ENCODE results near the gene MCU. TPM values are rescaled to one million over a fixed set of nuclear protein-coding genes. Genes with fewer than 3 reads are reported as not detected.
A peak's percentile ranks its signal among the peaks of the same experiment; 100 is the strongest.
"Not testable (repeated sequence)": the region's sequence is repeated elsewhere in the genome, so short reads cannot be mapped to it uniquely, and the experiment has no call there.

The MCU gene, protein sequence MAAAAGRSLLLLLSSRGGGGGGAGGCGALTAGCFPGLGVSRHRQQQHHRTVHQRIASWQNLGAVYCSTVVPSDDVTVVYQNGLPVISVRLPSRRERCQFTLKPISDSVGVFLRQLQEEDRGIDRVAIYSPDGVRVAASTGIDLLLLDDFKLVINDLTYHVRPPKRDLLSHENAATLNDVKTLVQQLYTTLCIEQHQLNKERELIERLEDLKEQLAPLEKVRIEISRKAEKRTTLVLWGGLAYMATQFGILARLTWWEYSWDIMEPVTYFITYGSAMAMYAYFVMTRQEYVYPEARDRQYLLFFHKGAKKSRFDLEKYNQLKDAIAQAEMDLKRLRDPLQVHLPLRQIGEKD
- 44.7 TPM for total RNA-seq

DNA sequence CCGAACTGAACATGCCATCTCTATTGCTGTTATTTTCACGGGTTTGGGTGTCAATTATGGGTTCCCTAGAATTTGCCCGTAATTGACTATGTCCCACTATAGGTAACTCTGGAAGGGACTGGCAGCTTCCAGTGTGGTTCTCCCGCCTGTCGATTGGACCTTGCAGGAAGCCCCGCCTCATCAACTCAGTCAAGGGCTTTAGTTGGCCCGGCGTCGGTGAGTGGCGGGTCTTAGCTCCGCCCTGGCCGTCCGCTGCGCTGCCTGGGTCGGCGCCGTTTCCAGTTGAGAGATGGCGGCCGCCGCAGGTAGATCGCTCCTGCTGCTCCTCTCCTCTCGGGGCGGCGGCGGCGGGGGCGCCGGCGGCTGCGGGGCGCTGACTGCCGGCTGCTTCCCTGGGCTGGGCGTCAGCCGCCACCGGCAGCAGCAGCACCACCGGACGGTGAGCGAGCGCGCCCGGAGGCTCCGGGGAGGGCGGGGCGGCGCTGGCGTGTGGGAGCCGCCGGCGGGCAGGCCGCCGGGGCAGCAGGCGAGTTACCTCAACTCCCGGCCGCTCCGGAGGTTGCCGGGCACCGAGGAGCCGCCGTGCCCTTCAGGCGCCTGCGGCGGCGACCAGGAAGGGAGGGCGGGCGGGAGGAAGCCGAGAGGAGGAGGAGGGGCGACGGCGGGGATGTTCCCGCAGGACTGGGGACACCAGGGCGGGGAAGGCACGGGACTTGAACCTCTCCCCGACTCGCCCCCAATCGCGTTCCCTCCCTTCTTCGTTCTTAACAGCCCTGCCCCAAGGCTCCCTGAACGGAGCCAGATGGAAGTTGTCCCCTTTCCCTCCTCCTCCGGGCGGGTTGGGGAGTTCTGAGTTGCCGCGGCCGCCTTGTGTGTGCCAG is at the start of gene MCU:
TSS of gene MCU (plus strand) at position 281 of the 881 bp plus-strand sequence. CDS start at position 290, 9 bp downstream.
- peak within 1 kb of the TSS; percentile 92 for H3K27ac ChIP-seq
- TF ChIP-seq, protein P1, sequence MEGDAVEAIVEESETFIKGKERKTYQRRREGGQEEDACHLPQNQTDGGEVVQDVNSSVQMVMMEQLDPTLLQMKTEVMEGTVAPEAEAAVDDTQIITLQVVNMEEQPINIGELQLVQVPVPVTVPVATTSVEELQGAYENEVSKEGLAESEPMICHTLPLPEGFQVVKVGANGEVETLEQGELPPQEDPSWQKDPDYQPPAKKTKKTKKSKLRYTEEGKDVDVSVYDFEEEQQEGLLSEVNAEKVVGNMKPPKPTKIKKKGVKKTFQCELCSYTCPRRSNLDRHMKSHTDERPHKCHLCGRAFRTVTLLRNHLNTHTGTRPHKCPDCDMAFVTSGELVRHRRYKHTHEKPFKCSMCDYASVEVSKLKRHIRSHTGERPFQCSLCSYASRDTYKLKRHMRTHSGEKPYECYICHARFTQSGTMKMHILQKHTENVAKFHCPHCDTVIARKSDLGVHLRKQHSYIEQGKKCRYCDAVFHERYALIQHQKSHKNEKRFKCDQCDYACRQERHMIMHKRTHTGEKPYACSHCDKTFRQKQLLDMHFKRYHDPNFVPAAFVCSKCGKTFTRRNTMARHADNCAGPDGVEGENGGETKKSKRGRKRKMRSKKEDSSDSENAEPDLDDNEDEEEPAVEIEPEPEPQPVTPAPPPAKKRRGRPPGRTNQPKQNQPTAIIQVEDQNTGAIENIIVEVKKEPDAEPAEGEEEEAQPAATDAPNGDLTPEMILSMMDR (IDR thresholded peaks at IDR 0.05) = no peak
- TF ChIP-seq POLR2AphosphoS5 (IDR thresholded peaks at IDR 0.05; ENCODE audit: insufficient read depth in 1 of 2, low read depth in 1 of 2) = peak; percentile 75 to 80
- TF ChIP-seq POLR2A (IDR thresholded peaks at IDR 0.05) = peak; percentile 57 to 79
- H3K36me3 ChIP-seq = no peaks in the 10 kb centered on the region
- intact Hi-C loops (cut with DNase I) = no loop called here
- no peaks in the 10 kb centered on the region for H3K27me3 ChIP-seq
- H3K4me3 ChIP-seq = peak within 1 kb of the TSS; percentile 79 to 85
- H3K4me1 ChIP-seq = peaks cover 36% of the 10 kb centered on the region
- H3K9me3 ChIP-seq = no peaks in the 10 kb centered on the region
- DNase-seq (ENCODE audit: extremely low spot score in 2 of 2) = peak; percentile 93 to 96

DNA sequence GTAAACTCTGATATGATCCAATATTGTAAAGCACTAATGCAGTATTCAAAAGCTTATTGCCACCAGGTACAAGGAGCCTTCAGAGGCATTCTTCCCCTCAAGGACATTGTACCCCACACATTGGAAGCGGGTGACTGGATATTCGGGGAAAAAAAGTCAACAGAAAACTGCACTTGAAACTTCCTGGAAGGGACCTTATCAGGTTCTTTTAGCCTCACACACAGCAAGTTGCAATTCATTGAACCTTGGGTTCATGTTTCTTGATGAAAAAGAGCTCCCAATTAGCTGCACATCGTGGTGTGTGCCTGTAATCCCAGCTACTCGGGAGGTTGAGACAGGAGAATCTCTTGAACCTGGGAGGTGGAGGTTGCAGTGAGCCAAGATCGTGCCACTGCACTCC is 49.6 kb upstream of the MCU start:
- intact Hi-C loops (cut with DNase I) = no loop called here
- H3K4me1 ChIP-seq = peaks cover 2% of the 10 kb centered on the region
- no peaks in the 10 kb centered on the region for H3K9me3 ChIP-seq
- H3K27ac ChIP-seq = no peak overlapping the region
- no peaks in the 10 kb centered on the region for H3K27me3 ChIP-seq
- DNase-seq (ENCODE audit: extremely low spot score in 2 of 2) = no peak
- H3K4me3 ChIP-seq = no peak overlapping the region
- TF ChIP-seq POLR2AphosphoS5 (IDR thresholded peaks at IDR 0.05; ENCODE audit: insufficient read depth in 1 of 2, low read depth in 1 of 2) (no peak), POLR2A (IDR thresholded peaks at IDR 0.05) (no peak)
- TF ChIP-seq, protein P1 (IDR thresholded peaks at IDR 0.05) = no peak
- no peaks in the 10 kb centered on the region for H3K36me3 ChIP-seq

DNA sequence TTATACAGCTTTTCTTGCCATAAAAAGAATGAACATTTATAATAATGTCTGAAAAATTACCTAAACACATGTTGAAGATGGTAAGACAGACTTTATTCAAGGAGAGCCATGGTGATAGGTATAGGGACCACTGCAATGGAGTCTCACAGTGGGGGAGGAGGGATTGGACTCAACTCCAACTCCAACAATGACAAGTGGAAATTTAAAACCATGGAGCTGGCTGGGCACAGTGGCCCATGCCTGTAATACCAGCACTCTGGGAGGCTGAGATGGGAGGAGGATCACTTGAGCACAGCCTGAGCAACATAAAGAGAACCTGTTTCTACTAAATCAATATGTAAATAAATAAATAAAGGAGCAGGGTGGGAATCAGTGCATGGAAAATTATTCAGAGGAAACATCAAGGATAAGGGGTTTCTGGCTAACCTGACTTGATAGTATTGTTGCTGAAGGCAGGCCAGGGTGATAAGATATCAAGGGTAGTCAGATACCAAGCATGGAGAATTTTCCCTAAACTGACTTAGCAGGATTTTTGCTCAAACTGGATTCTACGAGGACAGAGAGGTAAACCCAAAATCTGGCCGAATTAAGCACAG is 46.6 kb upstream of the MCU start:
- TF ChIP-seq POLR2A (IDR thresholded peaks at IDR 0.05) (no peak), POLR2AphosphoS5 (IDR thresholded peaks at IDR 0.05; ENCODE audit: insufficient read depth in 1 of 2, low read depth in 1 of 2) (no peak)
- TF ChIP-seq, protein P1 (IDR thresholded peaks at IDR 0.05) = no peak
- no peak overlapping the region for H3K4me3 ChIP-seq
- no peaks in the 10 kb centered on the region for H3K27me3 ChIP-seq
- no peak for DNase-seq (ENCODE audit: extremely low spot score in 2 of 2)
- no peaks in the 10 kb centered on the region for H3K36me3 ChIP-seq
- intact Hi-C loops (cut with DNase I) = no loop called here
- H3K9me3 ChIP-seq = no peaks in the 10 kb centered on the region
- no peaks in the 10 kb centered on the region for H3K4me1 ChIP-seq
- no peak overlapping the region for H3K27ac ChIP-seq

DNA sequence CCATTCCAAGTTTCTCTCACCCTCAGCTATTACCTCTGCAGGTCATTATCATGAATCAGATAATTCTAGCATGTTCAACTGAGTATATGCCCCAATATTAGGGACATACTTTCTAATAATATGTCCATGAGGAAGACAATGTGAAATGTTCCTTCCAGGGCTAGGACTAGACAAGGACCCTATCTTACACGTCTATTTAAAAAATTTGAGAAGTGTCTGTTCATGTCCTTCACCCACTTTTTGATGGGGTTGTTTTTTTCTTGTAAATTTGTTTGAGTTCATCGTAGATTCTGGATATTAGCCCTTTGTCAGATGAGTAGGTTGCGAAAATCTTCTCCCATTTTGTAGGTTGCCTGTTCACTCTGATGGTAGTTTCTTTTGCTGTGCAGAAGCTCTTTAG is 45.0 kb upstream of the MCU start:
- H3K27me3 ChIP-seq; H3K9me3 ChIP-seq; intact Hi-C loops (cut with DNase I); H3K27ac ChIP-seq; H3K36me3 ChIP-seq; H3K4me1 ChIP-seq; DNase-seq (ENCODE audit: extremely low spot score in 2 of 2); H3K4me3 ChIP-seq: not testable (repeated sequence)

DNA sequence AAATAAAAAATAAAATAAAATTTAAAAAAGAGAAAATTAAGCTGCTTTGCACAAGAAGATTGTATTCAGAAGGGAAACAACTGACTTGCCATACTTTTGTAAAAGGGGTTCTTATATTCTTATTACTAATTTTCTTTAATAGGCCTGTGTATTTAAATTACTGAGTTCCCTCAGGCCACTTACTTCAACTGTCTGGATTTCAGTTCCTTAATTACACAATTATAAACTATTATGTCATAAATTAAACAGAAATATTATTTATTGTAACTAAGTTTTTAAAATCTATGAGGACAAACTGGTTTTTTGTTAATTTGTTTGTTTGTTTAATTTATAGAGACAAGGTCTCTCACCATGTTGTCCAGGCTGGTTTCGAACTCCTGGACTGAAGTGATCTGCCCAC is 43.6 kb upstream of the MCU start:
- Histone ChIP-seq H3K4me1 (no peaks in the 10 kb centered on the region), H3K36me3 (no peaks in the 10 kb centered on the region), H3K27ac (no peak overlapping the region), H3K4me3 (no peak overlapping the region), H3K27me3 (no peaks in the 10 kb centered on the region), H3K9me3 (no peaks in the 10 kb centered on the region)
- no peak for DNase-seq (ENCODE audit: extremely low spot score in 2 of 2)
- TF ChIP-seq POLR2AphosphoS5 (IDR thresholded peaks at IDR 0.05; ENCODE audit: insufficient read depth in 1 of 2, low read depth in 1 of 2) (no peak), POLR2A (IDR thresholded peaks at IDR 0.05) (no peak)
- TF ChIP-seq, protein P1 (IDR thresholded peaks at IDR 0.05) = no peak
- intact Hi-C loops (cut with DNase I) = no loop called here
